ENCODE measurements around the gene ATP8B1. TPM values are rescaled to one million over a fixed set of nuclear protein-coding genes. Genes with fewer than 3 reads are reported as not detected.

Gene ATP8B1
- total and polyA plus RNA-seq, 2 of the 8 experiments (the other 6 are each of a cell fraction or from before 2014, with no cell fraction given) = 1.1 to 4.6 TPM

- Histone ChIP-seq H4K91ac (replicated peaks; ENCODE audit: insufficient read length, low read length) (no peak overlapping the region), H4K8ac (ENCODE audit: extremely low read depth, insufficient read depth, low read length) (no peak overlapping the region), H3K36me3 (ENCODE audit: control insufficient read depth in 2 of 4, insufficient read depth in 4 of 4, low read length in 3 of 4) (no peaks in the 10 kb centered on the region), H3K4me3 (ENCODE audit: extremely low read depth in 1 of 4, insufficient read depth in 2 of 4, low read depth in 3 of 4, low read length in 4 of 4) (no peak overlapping the region), H3K9ac (replicated peaks in 1 of 4; ENCODE audit: extremely low read depth in 1 of 4, low read depth in 3 of 4, low read length in 3 of 4) (no peak overlapping the region), H2AFZ (ENCODE audit: low read length) (no peak overlapping the region), H3K79me2 (ENCODE audit: control insufficient read depth in 1 of 2, insufficient read depth in 2 of 2, low read length in 2 of 2) (no peaks in the 10 kb centered on the region), H2BK15ac (ENCODE audit: low read length) (no peak overlapping the region), H3K4me2 (ENCODE audit: insufficient read depth in 1 of 2, low read depth in 2 of 2, low read length in 2 of 2) (no peak overlapping the region), H3K56ac (replicated peaks; ENCODE audit: insufficient read length, low read depth, low read length) (no peak overlapping the region), H3K18ac (ENCODE audit: extremely low read depth, low read length) (no peak overlapping the region), H3K27ac (ENCODE audit: low read depth, low read length) (no peak overlapping the region), H2AK5ac (ENCODE audit: low read depth, low read length) (no peak overlapping the region), H3K4me1 (replicated peaks in 1 of 4; ENCODE audit: control insufficient read depth in 3 of 4, insufficient read depth in 4 of 4, low read length in 3 of 4) (peaks cover 0 to 3% (median under 1%) of the 10 kb centered on the region in 4 experiments; a peak in 2 of 7 replicates), H3K4ac (replicated peaks; ENCODE audit: insufficient read length, low read depth, low read length) (no peak overlapping the region), H2BK5ac (ENCODE audit: low read depth, low read length) (no peak overlapping the region), H2BK120ac (replicated peaks; ENCODE audit: low read depth, low read length) (no peak overlapping the region), H2BK12ac (ENCODE audit: low read depth, low read length) (no peak overlapping the region), H3K14ac (ENCODE audit: insufficient read length) (no peak overlapping the region), H4K20me1 (replicated peaks in 1 of 2; ENCODE audit: control insufficient read depth in 1 of 2, insufficient read depth in 2 of 2, low read length in 2 of 2) (no peaks in the 10 kb centered on the region), H3K23me2 (ENCODE audit: low read depth, low read length) (no peaks in the 10 kb centered on the region), H3K9me3 (ENCODE audit: insufficient read depth in 2 of 2, low read depth in 1 of 2, low read length in 1 of 2) (no peaks in the 10 kb centered on the region), H3K79me1 (ENCODE audit: low read depth, low read length) (no peaks in the 10 kb centered on the region), H3K23ac (ENCODE audit: insufficient read length) (no peak overlapping the region), H2BK20ac (ENCODE audit: low read length) (no peak overlapping the region), H3K27me3 (replicated peaks in 1 of 4; ENCODE audit: control insufficient read depth in 3 of 4, extremely low read depth in 1 of 4, insufficient read depth in 3 of 4, low read length in 3 of 4) (peaks cover 7 to 9% (median 8%) of the 10 kb centered on the region in 4 experiments), H4K5ac (ENCODE audit: insufficient read length, low read depth, low read length) (no peak overlapping the region)
- TF ChIP-seq TCF12 (IDR thresholded peaks at IDR 0.05; ENCODE audit: low read depth, low read length) (no peak), SP1 (IDR thresholded peaks at IDR 0.05; ENCODE audit: low read depth, low read length) (no peak), CTBP2 (IDR thresholded peaks at IDR 0.05; ENCODE audit: borderline replicate concordance, insufficient read depth, insufficient read length, low read length) (no peak), PHF8 (conservative IDR thresholded peaks at IDR 0.05; ENCODE audit: low read depth, low read length) (no peak), GABPA (IDR thresholded peaks at IDR 0.05; ENCODE audit: borderline replicate concordance, insufficient read depth, low read length) (no peak), EGR1 (IDR thresholded peaks at IDR 0.05; ENCODE audit: borderline replicate concordance, low read depth, low read length) (no peak), HDAC2 (IDR thresholded peaks at IDR 0.05; ENCODE audit: borderline replicate concordance in 1 of 2, low read depth in 2 of 2, low read length in 2 of 2) (no peak), NANOG (IDR thresholded peaks at IDR 0.05; ENCODE audit: insufficient read depth, low read depth, low read length, poor library complexity, severe bottlenecking) (no peak), KDM5A (IDR thresholded peaks at IDR 0.05; ENCODE audit: low read length) (no peak), POU5F1 (IDR thresholded peaks at IDR 0.05; ENCODE audit: low read depth, low read length) (no peak), RNF2 (IDR thresholded peaks at IDR 0.05; ENCODE audit: borderline replicate concordance, low read depth, low read length, missing control alignments, poor library complexity, severe bottlenecking) (no peak), SP4 (IDR thresholded peaks at IDR 0.05; ENCODE audit: low read length) (no peak), SP2 (IDR thresholded peaks at IDR 0.05; ENCODE audit: low read length) (no peak)
- POLR2A ChIA-PET (ENCODE audit: partially characterized antibody) = no interaction called here
- DNase-seq (ENCODE audit: low read depth in 1 of 2, low spot score in 2 of 2) = no peak
- FAIRE-seq = no peak
- CTCF ChIA-PET (ENCODE audit: partially characterized antibody) = no interaction called here
These were observed 6.1 kb upstream of the ATP8B1 start for GRCh38 chr18:57809190-57809589.

Data from H1 (cell line).